WTC11 (cell line): ENCODE data around the gene TBC1D22A. TPM values are rescaled to one million over a fixed set of nuclear protein-coding genes. Genes with fewer than 3 reads are reported as not detected.

Experiments
- ATAC-seq: fragments of 200-7000 bp; cut with Tn5 transposase; 2 replicates; pipeline ENCODE4 v1.10.0; 2021; ENCODE audit warnings: mild to moderate bottlenecking, moderate library complexity
- CTCF ChIA-PET: fragments of 300-600 bp; sonication (Branson Sonifier 250); formaldehyde crosslinking; loops from one replicate; lab custom pipeline; 2021; ENCODE audit warnings: antibody characterized with exemption; lab: Charles Lee
- POLR2A ChIA-PET: fragments of 350-600 bp; sonication (Branson Sonifier 250); formaldehyde crosslinking; loops from one replicate; lab custom pipeline; 2021; ENCODE audit warnings: antibody characterized with exemption; lab: Charles Lee
- DNase-seq: peaks from one replicate; pipeline ENCODE4 v3.0.0; 2021; ENCODE audit warnings: low spot score
- H3K27ac Mint-ChIP-seq: 2 replicates; pipeline ENCODE4 v1.8.0; 2021; ENCODE audit warnings: mixed read lengths
- H3K27me3 Mint-ChIP-seq: 2 replicates; pipeline ENCODE4 v1.8.0; 2021; ENCODE audit warnings: low read depth, mild to moderate bottlenecking, moderate library complexity, mixed read lengths
- H3K36me3 Mint-ChIP-seq: 2 replicates; pipeline ENCODE4 v1.8.0; 2021; ENCODE audit warnings: mixed read lengths
- H3K4me1 Mint-ChIP-seq: 2 replicates; pipeline ENCODE4 v1.8.0; 2022; ENCODE audit warnings: mixed read lengths
- H3K4me3 Mint-ChIP-seq: 2 replicates; pipeline ENCODE4 v1.8.0; 2021; ENCODE audit warnings: mild to moderate bottlenecking, moderate library complexity, mixed read lengths
- H3K9me3 Mint-ChIP-seq: 2 replicates; pipeline ENCODE4 v1.8.0; 2021; ENCODE audit warnings: mixed read lengths
- ATF6 ChIP-seq: sonication (generic); formaldehyde crosslinking; IDR thresholded peaks from 2 replicates; pipeline ENCODE4 v1.8.1; 2023; ENCODE audit warnings: mild to moderate bottlenecking, missing genetic modification reagents
- E2F5 ChIP-seq: sonication (generic); formaldehyde crosslinking; IDR thresholded peaks from 2 replicates; pipeline ENCODE4 v1.8.1; 2022; ENCODE audit warnings: mild to moderate bottlenecking, moderate library complexity, missing genetic modification reagents
- ERG ChIP-seq: fragments of 250-450 bp; sonication (Bioruptor Pico); IDR thresholded peaks from 2 replicates; pipeline ENCODE4 v1.8.0; 2021; ENCODE audit warnings: mild to moderate bottlenecking
- FOXK1 ChIP-seq: sonication (generic); formaldehyde crosslinking; IDR thresholded peaks from 2 replicates; pipeline ENCODE4 v1.8.0; 2022; ENCODE audit warnings: mild to moderate bottlenecking, moderate library complexity, missing genetic modification reagents
- GRHL2 ChIP-seq: fragments of 250-450 bp; sonication (Bioruptor Pico); IDR thresholded peaks from 2 replicates; pipeline ENCODE4 v1.8.0; 2022; ENCODE audit warnings: mild to moderate bottlenecking, moderate library complexity; ENCODE audit not compliant: insufficient replicate concordance, severe bottlenecking
- MYBL2 ChIP-seq: sonication (generic); formaldehyde crosslinking; IDR thresholded peaks from 2 replicates; pipeline ENCODE4 v1.8.1; 2023; ENCODE audit warnings: mild to moderate bottlenecking, moderate library complexity, missing genetic modification reagents
- TEAD4 ChIP-seq: sonication (generic); formaldehyde crosslinking; IDR thresholded peaks from 2 replicates; pipeline ENCODE4 v1.8.0; 2022; ENCODE audit warnings: mild to moderate bottlenecking, missing genetic modification reagents
- TP53 ChIP-seq: sonication (generic); formaldehyde crosslinking; IDR thresholded peaks from 2 replicates; pipeline ENCODE4 v1.8.1; 2023; ENCODE audit warnings: mild to moderate bottlenecking, missing genetic modification reagents
- ZNF396 ChIP-seq: fragments of 250-450 bp; sonication (Bioruptor Pico); IDR thresholded peaks from 2 replicates; pipeline ENCODE4 v1.8.0; 2021; ENCODE audit warnings: mild to moderate bottlenecking, moderate library complexity, borderline replicate concordance
- ZNF423 ChIP-seq: fragments of 250-450 bp; sonication (Bioruptor Pico); IDR thresholded peaks from 2 replicates; pipeline ENCODE4 v2.1.2; 2022; ENCODE audit warnings: mild to moderate bottlenecking, moderate library complexity
- ZNF512 ChIP-seq: sonication (generic); formaldehyde crosslinking; IDR thresholded peaks from 2 replicates; pipeline ENCODE4 v1.8.1; 2022; ENCODE audit warnings: missing genetic modification reagents, borderline replicate concordance
- total RNA-seq: library from RNA; stranded (reverse); gene quantifications from 3 replicates; pipeline ENCODE4 v1.2.3, GENCODE V29; 2021
- TF ChIP-seq, protein P1 (sequence below): sonication (generic); formaldehyde crosslinking; conservative IDR thresholded peaks from 2 replicates; pipeline ENCODE4 v1.8.1; 2022; ENCODE audit warnings: mild to moderate bottlenecking, missing genetic modification reagents
- TF ChIP-seq, protein P2 (sequence below): sonication (generic); formaldehyde crosslinking; IDR thresholded peaks from 2 replicates; pipeline ENCODE4 v1.8.0; 2022; ENCODE audit warnings: mild to moderate bottlenecking, missing genetic modification reagents
- TF ChIP-seq, protein P3 (sequence below): sonication (generic); formaldehyde crosslinking; IDR thresholded peaks from 2 replicates; pipeline ENCODE4 v1.8.1; 2022; ENCODE audit warnings: low read depth, missing genetic modification reagents, borderline replicate concordance

TBC1D22A gene
- total RNA-seq, 1 experiment from 2014 or later: 18.1 TPM

DNA sequence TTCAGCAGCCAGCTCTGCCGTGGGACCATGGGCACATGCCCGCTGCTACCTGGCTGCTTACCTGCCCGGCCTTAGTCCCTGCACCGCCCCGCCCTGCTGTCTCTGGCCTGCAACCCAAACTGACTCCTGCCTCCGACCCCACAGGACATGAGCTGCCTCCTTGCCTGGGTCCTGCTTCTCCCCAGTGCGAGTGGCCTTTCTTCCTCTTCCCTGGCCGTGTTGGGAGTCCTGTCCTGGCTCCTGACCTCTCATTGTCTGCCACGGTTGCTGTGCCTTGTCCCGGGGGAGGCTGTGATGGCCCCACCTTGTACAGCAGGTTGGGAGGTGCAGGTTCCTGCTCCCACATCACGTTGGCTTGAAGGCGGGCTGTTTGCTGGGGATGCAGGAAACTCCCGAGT lies 370.0 kb downstream of the TBC1D22A start:
- POLR2A ChIA-PET: no interaction called here
- H3K4me3 Mint-ChIP-seq: no peak overlapping the region
- ATAC-seq: no peak
- TF ChIP-seq ZNF396 (CRISPR knock-in tag): no peak
- no peak for TF ChIP-seq MYBL2 (CRISPR knock-in tag)
- TF ChIP-seq E2F5 (CRISPR knock-in tag): no peak
- no peak for TF ChIP-seq ZNF423
- TF ChIP-seq, protein P1, sequence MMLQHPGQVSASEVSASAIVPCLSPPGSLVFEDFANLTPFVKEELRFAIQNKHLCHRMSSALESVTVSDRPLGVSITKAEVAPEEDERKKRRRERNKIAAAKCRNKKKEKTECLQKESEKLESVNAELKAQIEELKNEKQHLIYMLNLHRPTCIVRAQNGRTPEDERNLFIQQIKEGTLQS: no peak
- TF ChIP-seq, all 79 proteins: peak for 0
- no peaks in the 10 kb centered on the region for H3K9me3 Mint-ChIP-seq
- no peak overlapping the region for H3K27ac Mint-ChIP-seq
- no peaks in the 10 kb centered on the region for H3K27me3 Mint-ChIP-seq
- CTCF ChIA-PET: interaction anchor here (1.4 kb wide), 1 partner anchor 305 kb away, joined by 5 read pairs; no protein-coding TSS in a partner anchor
- no peak for DNase-seq
- H3K36me3 Mint-ChIP-seq: peaks cover 4% of the 10 kb centered on the region; the same call in 1 of the 2 replicates
- no peaks in the 10 kb centered on the region for H3K4me1 Mint-ChIP-seq

DNA sequence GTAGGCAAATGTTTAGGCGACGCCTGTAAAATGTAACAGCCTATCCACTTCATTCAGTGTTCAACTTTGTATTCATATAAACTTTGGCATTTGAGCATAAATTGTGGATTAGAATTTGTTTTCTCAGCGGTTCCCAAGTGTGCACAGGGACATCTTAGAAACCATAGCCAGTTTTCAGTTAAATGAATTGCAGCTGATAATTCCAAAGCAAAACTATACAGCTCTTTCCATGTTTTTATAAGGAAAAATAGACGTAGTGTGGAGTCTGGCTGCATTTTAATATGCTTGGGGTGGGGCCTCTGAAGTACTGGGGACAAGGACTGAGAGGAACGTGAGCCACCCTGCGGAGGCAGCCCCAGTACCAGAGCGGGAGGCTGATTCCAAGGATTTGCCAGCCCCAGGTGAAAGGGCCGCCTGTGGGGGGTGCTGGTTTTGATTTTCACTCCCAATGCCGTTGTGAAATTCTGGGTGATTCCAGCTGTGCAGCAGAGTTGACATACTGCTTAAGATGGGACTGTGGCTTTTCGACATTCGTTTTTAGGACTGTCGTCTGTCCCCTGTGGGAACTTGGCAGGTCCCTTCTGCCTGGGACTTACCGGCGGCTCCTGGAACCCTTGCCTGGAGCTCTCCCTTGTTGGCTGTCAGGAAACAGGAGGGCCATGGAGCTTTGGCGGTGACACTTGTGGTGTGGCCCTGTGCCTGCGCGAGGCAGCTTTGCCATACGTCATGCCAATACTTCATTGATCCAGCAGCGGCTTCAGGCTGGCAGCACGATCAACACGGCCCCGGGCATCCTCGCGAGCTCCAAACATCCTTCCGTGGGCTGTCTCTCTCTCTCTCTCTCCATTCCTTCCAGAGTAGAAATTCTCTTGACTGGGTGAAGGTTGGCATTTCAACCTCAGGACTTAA lies 370.9 kb downstream of the TBC1D22A start:
- DNase-seq (no peak), ATAC-seq (peak; percentile 61)
- Mint-ChIP-seq H3K4me3 (no peak overlapping the region), H3K27ac (no peak overlapping the region), H3K4me1 (no peaks in the 10 kb centered on the region), H3K9me3 (no peaks in the 10 kb centered on the region), H3K36me3 (peaks cover 4% of the 10 kb centered on the region; the same call in 1 of the 2 replicates), H3K27me3 (no peaks in the 10 kb centered on the region)
- TF ChIP-seq FOXK1 (CRISPR knock-in tag) (no peak), GRHL2 (no peak), TEAD4 (CRISPR knock-in tag) (no peak)
- CTCF ChIA-PET: interaction anchor here (0.5 to 1.4 kb wide), 2 partner anchors 200 to 306 kb away, joined by 4 to 5 read pairs; no protein-coding TSS in a partner anchor
- POLR2A ChIA-PET: no interaction called here

DNA sequence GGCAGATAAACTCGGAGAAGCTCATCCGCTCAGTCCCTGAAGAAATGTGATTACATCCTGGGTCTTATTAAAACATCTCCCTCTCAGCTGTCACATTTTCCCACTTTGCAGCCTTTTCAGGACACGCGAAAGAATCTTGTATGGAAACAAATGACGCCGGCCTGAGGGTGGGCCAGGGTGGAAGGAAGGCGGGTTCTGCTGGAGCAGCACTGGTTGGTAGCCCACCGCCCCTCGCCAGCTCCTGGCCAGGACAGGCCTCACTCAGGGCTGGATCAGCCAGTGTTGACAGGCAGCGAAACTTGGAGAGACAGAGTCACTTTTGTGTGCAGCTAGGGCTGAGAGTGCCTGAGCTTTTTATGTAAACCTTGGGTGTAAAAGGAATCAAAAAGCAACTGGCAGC lies 371.8 kb downstream of the TBC1D22A start:
- H3K4me3 Mint-ChIP-seq: no peak overlapping the region
- no peaks in the 10 kb centered on the region for H3K4me1 Mint-ChIP-seq
- ATAC-seq (no peak), DNase-seq (no peak)
- no peak overlapping the region for H3K27ac Mint-ChIP-seq
- no peaks in the 10 kb centered on the region for H3K27me3 Mint-ChIP-seq
- no peak for TF ChIP-seq ATF6 (CRISPR knock-in tag)
- no peak for TF ChIP-seq ZNF512
- no peak for TF ChIP-seq TP53 (CRISPR knock-in tag)
- TF ChIP-seq ERG: no peak
- TF ChIP-seq, protein P2, sequence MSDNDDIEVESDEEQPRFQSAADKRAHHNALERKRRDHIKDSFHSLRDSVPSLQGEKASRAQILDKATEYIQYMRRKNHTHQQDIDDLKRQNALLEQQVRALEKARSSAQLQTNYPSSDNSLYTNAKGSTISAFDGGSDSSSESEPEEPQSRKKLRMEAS (CRISPR knock-in tag): no peak
- TF ChIP-seq, protein P3, sequence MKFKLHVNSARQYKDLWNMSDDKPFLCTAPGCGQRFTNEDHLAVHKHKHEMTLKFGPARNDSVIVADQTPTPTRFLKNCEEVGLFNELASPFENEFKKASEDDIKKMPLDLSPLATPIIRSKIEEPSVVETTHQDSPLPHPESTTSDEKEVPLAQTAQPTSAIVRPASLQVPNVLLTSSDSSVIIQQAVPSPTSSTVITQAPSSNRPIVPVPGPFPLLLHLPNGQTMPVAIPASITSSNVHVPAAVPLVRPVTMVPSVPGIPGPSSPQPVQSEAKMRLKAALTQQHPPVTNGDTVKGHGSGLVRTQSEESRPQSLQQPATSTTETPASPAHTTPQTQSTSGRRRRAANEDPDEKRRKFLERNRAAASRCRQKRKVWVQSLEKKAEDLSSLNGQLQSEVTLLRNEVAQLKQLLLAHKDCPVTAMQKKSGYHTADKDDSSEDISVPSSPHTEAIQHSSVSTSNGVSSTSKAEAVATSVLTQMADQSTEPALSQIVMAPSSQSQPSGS (CRISPR knock-in tag): no peak
- no peaks in the 10 kb centered on the region for H3K36me3 Mint-ChIP-seq
- no peaks in the 10 kb centered on the region for H3K9me3 Mint-ChIP-seq
- CTCF ChIA-PET: no interaction called here
- POLR2A ChIA-PET: no interaction called here
